Activated B cell treated with CpG ODN at 0.5 μM for 24 hours (primary cell): ENCODE results near the gene HOXB3. TPM values are rescaled to one million over a fixed set of nuclear protein-coding genes. Genes with fewer than 3 reads are reported as not detected.
A peak's percentile ranks its signal among the peaks of the same experiment; 100 is the strongest.

Experiments
- ATAC-seq: fragments of 200-7000 bp; cut with Tn5 transposase; one replicate; pipeline ENCODE4 v1.10.0; 2021; ENCODE audit warnings: low read depth, mild to moderate bottlenecking, moderate library complexity
- CTCF ChIA-PET: fragments of 350-600 bp; sonication (Branson Sonifier 250); formaldehyde crosslinking; loops from one replicate; lab custom pipeline; 2021; ENCODE audit warnings: antibody characterized with exemption; lab: Charles Lee
- POLR2A ChIA-PET: fragments of 350-600 bp; sonication (Branson Sonifier 250); formaldehyde crosslinking; loops from one replicate; lab custom pipeline; 2021; ENCODE audit warnings: antibody characterized with exemption; lab: Charles Lee
- DNase-seq: peaks from one replicate; pipeline ENCODE4 v3.0.0; 2022
- H3K27ac Mint-ChIP-seq: one replicate; pipeline ENCODE4 v1.8.0; 2020; ENCODE audit warnings: mixed read lengths
- H3K27me3 Mint-ChIP-seq: one replicate; pipeline ENCODE4 v1.8.0; 2021; ENCODE audit warnings: mixed read lengths
- H3K36me3 Mint-ChIP-seq: one replicate; pipeline ENCODE4 v1.8.0; 2021; ENCODE audit warnings: low read depth, mixed read lengths
- H3K4me1 Mint-ChIP-seq: one replicate; pipeline ENCODE4 v1.8.0; 2021; ENCODE audit warnings: mixed read lengths
- H3K4me3 Mint-ChIP-seq: one replicate; pipeline ENCODE4 v1.8.0; 2020; ENCODE audit warnings: mild to moderate bottlenecking, mixed read lengths
- H3K9me3 Mint-ChIP-seq: one replicate; pipeline ENCODE4 v1.8.0; 2020; ENCODE audit warnings: mixed read lengths
- intact Hi-C: fragments of 100-400 bp; cut with micrococcal nuclease; formaldehyde crosslinking; loops from one replicate; pipeline ENCODE4 v1.15.1; 2024
- total RNA-seq: library from RNA; stranded (reverse); gene quantifications from 2 replicates; pipeline ENCODE4 v1.2.3, GENCODE V29; 2022
- TF ChIP-seq, protein P1 (sequence below): fragments of 200-600 bp; IDR thresholded peaks from one replicate; pipeline ENCODE4 v1.8.0; 2022; ENCODE audit warnings: antibody characterized with exemption, mild to moderate bottlenecking

Gene HOXB3
- total RNA-seq, 1 donor from 2014 or later, result 2.6 TPM

DNA sequence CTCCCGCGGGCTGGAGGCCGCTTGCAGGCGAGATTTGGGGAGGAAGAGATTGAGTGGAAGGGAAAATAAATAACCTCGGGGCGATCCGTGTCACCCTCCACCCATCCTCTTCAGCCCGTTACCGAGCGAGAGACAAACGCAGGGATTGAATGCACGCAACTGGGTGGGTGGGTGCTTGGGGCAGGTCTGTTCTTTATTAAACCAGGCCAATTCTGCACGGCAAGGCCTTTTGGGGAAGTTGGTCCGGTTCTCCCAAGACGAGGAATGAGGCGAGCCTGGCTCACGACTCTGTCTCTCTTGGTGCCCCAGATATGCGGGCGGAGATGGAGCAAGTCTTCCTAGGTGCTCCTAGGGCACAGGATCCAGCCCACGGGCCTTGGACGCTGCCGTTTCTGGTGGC is 21.2 kb upstream of the HOXB3 start:
- CTCF ChIA-PET, result no interaction called here
- H3K27me3 Mint-ChIP-seq, result peaks cover 48% of the 10 kb centered on the region
- peak overlapping the region; percentile 59 for H3K27ac Mint-ChIP-seq
- no peak for DNase-seq
- H3K36me3 Mint-ChIP-seq, result peaks cover 7% of the 10 kb centered on the region
- POLR2A ChIA-PET, result no interaction called here
- H3K4me3 Mint-ChIP-seq, result peak overlapping the region; percentile 95
- TF ChIP-seq, protein P1, sequence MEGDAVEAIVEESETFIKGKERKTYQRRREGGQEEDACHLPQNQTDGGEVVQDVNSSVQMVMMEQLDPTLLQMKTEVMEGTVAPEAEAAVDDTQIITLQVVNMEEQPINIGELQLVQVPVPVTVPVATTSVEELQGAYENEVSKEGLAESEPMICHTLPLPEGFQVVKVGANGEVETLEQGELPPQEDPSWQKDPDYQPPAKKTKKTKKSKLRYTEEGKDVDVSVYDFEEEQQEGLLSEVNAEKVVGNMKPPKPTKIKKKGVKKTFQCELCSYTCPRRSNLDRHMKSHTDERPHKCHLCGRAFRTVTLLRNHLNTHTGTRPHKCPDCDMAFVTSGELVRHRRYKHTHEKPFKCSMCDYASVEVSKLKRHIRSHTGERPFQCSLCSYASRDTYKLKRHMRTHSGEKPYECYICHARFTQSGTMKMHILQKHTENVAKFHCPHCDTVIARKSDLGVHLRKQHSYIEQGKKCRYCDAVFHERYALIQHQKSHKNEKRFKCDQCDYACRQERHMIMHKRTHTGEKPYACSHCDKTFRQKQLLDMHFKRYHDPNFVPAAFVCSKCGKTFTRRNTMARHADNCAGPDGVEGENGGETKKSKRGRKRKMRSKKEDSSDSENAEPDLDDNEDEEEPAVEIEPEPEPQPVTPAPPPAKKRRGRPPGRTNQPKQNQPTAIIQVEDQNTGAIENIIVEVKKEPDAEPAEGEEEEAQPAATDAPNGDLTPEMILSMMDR, result no peak
- intact Hi-C loops, result loop anchor here (1.0 to 10.0 kb wide), 4 partner anchors 33 to 766 kb away; partner anchors contain the start of genes HOXB4, IGF2BP1 and SCRN2
- no peak for ATAC-seq
- H3K4me1 Mint-ChIP-seq, result peaks cover 37% of the 10 kb centered on the region
- no peaks in the 10 kb centered on the region for H3K9me3 Mint-ChIP-seq

DNA sequence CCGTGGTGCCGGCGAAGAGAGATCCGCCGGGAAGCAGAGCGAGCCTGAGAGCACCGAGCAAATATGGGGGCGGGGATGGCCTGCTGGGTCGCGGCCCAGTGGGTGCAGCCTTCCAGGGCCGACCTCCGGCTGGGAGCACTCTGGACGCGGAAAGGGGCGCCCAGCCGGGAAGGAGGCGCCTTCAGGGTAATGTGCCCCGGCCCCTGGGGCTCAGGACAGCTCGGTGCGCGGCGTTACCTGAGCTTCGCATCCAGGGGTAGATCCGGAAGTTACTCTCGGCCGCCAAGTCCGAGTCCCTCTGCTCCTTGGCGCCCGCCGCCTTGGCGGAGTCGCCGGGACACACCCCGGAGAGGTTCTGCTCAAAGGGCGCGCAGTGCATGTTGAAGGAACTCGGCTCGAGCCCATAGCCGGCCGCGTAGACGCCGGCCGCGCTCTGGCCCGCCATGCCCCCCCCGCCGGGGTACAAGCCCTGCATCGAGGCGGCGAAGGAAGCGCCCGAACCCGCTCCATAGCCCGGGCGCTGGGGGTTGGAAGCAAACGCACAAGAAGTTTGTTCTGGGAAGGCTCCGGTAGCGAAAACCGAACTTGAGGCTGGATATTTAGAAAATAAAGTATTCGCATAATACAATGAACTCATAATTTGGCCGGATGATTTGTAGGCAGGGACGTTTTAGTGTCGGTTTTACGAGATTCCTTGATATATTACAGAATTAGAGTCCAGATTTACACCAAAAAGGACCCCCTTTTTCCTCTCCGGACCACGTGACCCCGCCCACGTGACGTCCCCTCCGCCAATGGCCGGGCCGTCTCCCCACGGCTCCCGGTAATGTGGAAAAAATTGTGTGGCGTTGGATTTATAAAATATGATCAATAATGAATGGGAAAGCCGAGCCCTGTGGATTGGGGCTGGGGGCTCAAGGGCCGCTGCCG is 20.5 kb upstream of the HOXB3 start, which contains the start of gene HOXB7:
Gene HOXB7 (minus strand): TSS at position 736 of the 930 bp plus-strand sequence. CDS start 99 bp downstream, at position 637.
- intact Hi-C loops, result loop anchor here (1.0 to 10.0 kb wide), 4 partner anchors 32 to 766 kb away; partner anchors contain the start of genes HOXB4, IGF2BP1 and SCRN2
- H3K4me3 Mint-ChIP-seq, result peak within 1 kb of the TSS; percentile 95
- H3K36me3 Mint-ChIP-seq, result peaks cover 7% of the 10 kb centered on the region
- H3K27me3 Mint-ChIP-seq, result peaks cover 42% of the 10 kb centered on the region
- peak; percentile 68 for DNase-seq
- no peaks in the 10 kb centered on the region for H3K9me3 Mint-ChIP-seq
- ChIA-PET CTCF (interaction anchor here (2.7 kb wide), 1 partner anchor 9 kb away, joined by 16 read pairs; no protein-coding TSS in a partner anchor), POLR2A (interaction anchor here (0.6 to 0.7 kb wide), 3 partner anchors 9 to 562 kb away, joined by 3 to 5 read pairs (median 5); no protein-coding TSS in a partner anchor)
- H3K27ac Mint-ChIP-seq, result peak within 1 kb of the TSS; percentile 59
- peaks cover 37% of the 10 kb centered on the region for H3K4me1 Mint-ChIP-seq
- ATAC-seq, result peak; percentile 43
- TF ChIP-seq, protein P1, result no peak

DNA sequence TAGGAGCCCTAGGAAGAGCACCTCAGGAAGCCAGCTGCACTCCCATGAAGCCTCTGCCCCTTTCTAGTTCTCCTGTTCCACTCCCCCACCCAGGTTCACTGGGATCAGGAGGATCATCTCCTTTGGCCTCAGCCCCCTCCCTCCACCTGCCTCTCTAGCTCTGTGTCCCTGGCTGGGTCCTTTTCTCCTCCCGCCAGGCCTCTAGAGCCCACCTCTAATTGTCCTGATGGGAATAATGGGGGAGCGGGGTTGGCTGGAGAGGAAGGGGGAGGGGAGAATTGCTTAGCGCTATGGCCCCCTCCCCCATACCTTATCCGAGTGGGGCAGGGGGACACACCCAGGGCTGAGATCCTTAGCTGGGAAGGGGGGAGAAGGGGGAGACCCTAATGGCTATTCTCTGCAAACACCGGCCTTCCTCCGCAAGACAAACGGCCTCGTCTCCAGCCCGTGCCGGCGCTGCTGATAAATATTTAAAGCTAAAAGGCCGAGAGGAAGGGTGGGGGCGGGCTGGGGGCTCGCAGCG is 19.8 kb upstream of the HOXB3 start:
- peaks cover 35% of the 10 kb centered on the region for H3K4me1 Mint-ChIP-seq
- no peaks in the 10 kb centered on the region for H3K9me3 Mint-ChIP-seq
- POLR2A ChIA-PET, result interaction anchor here (0.6 to 0.7 kb wide), 3 partner anchors 8 to 561 kb away, joined by 3 to 5 read pairs (median 5); no protein-coding TSS in a partner anchor
- peaks cover 7% of the 10 kb centered on the region for H3K36me3 Mint-ChIP-seq
- TF ChIP-seq, protein P1, result no peak
- CTCF ChIA-PET, result interaction anchor here (2.7 kb wide), 1 partner anchor 10 kb away, joined by 16 read pairs; no protein-coding TSS in a partner anchor
- DNase-seq (no peak), ATAC-seq (no peak)
- intact Hi-C loops, result loop anchor here (5.0 to 10.0 kb wide), 3 partner anchors 137 to 765 kb away; partner anchors contain the start of genes IGF2BP1 and SCRN2
- H3K27ac Mint-ChIP-seq, result no peak overlapping the region
- peaks cover 40% of the 10 kb centered on the region for H3K27me3 Mint-ChIP-seq
- peak overlapping the region; percentile 95 for H3K4me3 Mint-ChIP-seq

DNA sequence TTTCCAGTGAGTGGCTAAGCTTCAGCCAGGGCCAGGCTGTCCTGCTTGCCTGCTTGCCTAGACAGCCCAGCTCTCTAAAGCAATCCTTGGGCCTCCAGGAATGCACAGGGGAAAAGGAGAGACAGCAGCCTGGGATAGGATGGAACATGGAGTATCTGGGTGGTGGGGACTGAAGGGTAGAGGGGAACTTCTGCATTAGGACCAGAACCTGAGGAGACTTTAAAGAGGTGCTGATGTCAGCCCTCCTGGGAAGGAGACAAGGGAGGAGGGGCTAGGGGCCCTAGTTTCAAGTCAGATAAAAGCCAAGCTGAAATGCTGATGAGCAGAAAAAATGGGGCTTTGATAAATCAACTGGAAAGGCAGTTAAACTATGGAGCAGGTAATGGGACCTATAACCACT is 19.0 kb upstream of the HOXB3 start:
- TF ChIP-seq, protein P1, result no peak
- ATAC-seq (no peak), DNase-seq (no peak)
- intact Hi-C loops, result no loop called here
- Mint-ChIP-seq H3K36me3 (peaks cover 7% of the 10 kb centered on the region), H3K27me3 (peaks cover 44% of the 10 kb centered on the region), H3K4me3 (peak overlapping the region; percentile 36), H3K27ac (no peak overlapping the region), H3K4me1 (peaks cover 33% of the 10 kb centered on the region), H3K9me3 (no peaks in the 10 kb centered on the region)
- CTCF ChIA-PET, result interaction anchor here (1.3 to 2.7 kb wide), 2 partner anchors 10 to 16 kb away, joined by 5 to 16 read pairs; partner anchors contain the start of gene HOXB5
- POLR2A ChIA-PET, result no interaction called here
